Thyroid gland (tissue), 4 donors: ENCODE measurements around the gene ITM2B.

ENCODE experiments used
- POLR2A ChIP-seq, 2 donors: fragments of 450-650 bp; IDR thresholded peaks; one replicate each; pipeline ENCODE4 v1.6.1; 2017; ENCODE audit warnings: antibody characterized with exemption in 2 of 2, mild to moderate bottlenecking in 2 of 2, moderate library complexity in 1 of 2
- TF ChIP-seq, protein P1 (sequence below), 6 experiments: fragments of 200-600 bp in 3 of 6; fragments of 450-650 bp in 3 of 6; sonication (generic) in 3 of 6; IDR thresholded peaks; one replicate each; pipeline ENCODE4 v1.5.1; 2016 to 2019; ENCODE audit warnings: antibody characterized with exemption in 6 of 6, mild to moderate bottlenecking in 2 of 6, inconsistent platforms in 1 of 6, moderate library complexity in 1 of 6

DNA sequence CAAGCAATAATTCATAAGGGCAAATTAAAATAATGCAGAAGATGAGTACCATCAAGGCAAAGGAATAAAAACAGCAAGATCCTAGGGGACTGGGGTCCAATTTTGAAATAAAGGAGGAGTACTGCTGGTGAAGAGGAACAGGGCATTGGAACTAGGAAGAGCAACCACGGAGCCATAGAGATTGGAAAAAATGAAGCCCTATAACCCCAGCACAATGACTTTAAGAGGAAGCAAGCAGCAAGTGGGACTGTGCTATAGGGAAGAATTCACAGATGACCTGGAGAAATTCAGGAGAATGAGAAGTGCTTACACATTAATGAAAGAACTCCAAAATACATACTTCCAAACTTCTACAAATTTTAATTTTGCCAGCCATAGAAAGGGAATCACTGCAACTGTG, 44.9 kb upstream of the ITM2B start:
- TF ChIP-seq, protein P1, sequence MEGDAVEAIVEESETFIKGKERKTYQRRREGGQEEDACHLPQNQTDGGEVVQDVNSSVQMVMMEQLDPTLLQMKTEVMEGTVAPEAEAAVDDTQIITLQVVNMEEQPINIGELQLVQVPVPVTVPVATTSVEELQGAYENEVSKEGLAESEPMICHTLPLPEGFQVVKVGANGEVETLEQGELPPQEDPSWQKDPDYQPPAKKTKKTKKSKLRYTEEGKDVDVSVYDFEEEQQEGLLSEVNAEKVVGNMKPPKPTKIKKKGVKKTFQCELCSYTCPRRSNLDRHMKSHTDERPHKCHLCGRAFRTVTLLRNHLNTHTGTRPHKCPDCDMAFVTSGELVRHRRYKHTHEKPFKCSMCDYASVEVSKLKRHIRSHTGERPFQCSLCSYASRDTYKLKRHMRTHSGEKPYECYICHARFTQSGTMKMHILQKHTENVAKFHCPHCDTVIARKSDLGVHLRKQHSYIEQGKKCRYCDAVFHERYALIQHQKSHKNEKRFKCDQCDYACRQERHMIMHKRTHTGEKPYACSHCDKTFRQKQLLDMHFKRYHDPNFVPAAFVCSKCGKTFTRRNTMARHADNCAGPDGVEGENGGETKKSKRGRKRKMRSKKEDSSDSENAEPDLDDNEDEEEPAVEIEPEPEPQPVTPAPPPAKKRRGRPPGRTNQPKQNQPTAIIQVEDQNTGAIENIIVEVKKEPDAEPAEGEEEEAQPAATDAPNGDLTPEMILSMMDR (IDR thresholded peaks at IDR 0.05): no peak
- TF ChIP-seq POLR2A (IDR thresholded peaks at IDR 0.05): no peak
